ENCODE results near the gene EEF2K.

EEF2K gene

GRCh38 chr16:22204091-22204655 lies 1.9 kb upstream of the EEF2K start:
- TF ChIP-seq CTCF (IDR thresholded peaks at IDR 0.05; ENCODE audit: low read depth, low read length) (no peak), MAX (IDR thresholded peaks at IDR 0.05; ENCODE audit: low read depth, low read length) (no peak), MYC (IDR thresholded peaks at IDR 0.05; ENCODE audit: low read depth, low read length) (no peak), POLR2A (IDR thresholded peaks at IDR 0.05; ENCODE audit: extremely low read depth, insufficient read length) (no peak)
- DNase-seq (ENCODE audit: low read depth) = no peak
- no peak overlapping the region for H3K4me3 ChIP-seq (ENCODE audit: low read depth, low read length)

GRCh38 chr16:22205577-22206012 lies 483 bp upstream of the EEF2K start:
- no peak for DNase-seq (ENCODE audit: low read depth)
- peak overlapping the region; percentile 57 for H3K4me3 ChIP-seq (ENCODE audit: low read depth, low read length)
- TF ChIP-seq CTCF (IDR thresholded peaks at IDR 0.05; ENCODE audit: low read depth, low read length) (no peak), MYC (IDR thresholded peaks at IDR 0.05; ENCODE audit: low read depth, low read length) (no peak), POLR2A (IDR thresholded peaks at IDR 0.05; ENCODE audit: extremely low read depth, insufficient read length) (no peak), MAX (IDR thresholded peaks at IDR 0.05; ENCODE audit: low read depth, low read length) (no peak)

- TF ChIP-seq POLR2A (IDR thresholded peaks at IDR 0.05; ENCODE audit: extremely low read depth, insufficient read length) = no peak
- peak; percentile 86 for DNase-seq (ENCODE audit: low read depth)
- H3K4me3 ChIP-seq (ENCODE audit: low read depth, low read length) = peak overlapping the region; percentile 90
These were observed 1.0 kb downstream of the EEF2K start for GRCh38 chr16:22206842-22207714.

GRCh38 chr16:22207715-22208360 lies 1.8 kb downstream of the EEF2K start:
- H3K4me3 ChIP-seq (ENCODE audit: low read depth, low read length) = peak overlapping the region; percentile 90
- no peak for TF ChIP-seq CTCF (IDR thresholded peaks at IDR 0.05; ENCODE audit: low read depth, low read length)
- no peak for TF ChIP-seq MYC (IDR thresholded peaks at IDR 0.05; ENCODE audit: low read depth, low read length)
- no peak for TF ChIP-seq MAX (IDR thresholded peaks at IDR 0.05; ENCODE audit: low read depth, low read length)
- no peak for TF ChIP-seq POLR2A (IDR thresholded peaks at IDR 0.05; ENCODE audit: extremely low read depth, insufficient read length)
- no peak for DNase-seq (ENCODE audit: low read depth)

GRCh38 chr16:22210285-22210684 lies 4.2 kb downstream of the EEF2K start:
- no peak for DNase-seq (ENCODE audit: low read depth)
- TF ChIP-seq CTCF (IDR thresholded peaks at IDR 0.05; ENCODE audit: low read depth, low read length) = no peak
- TF ChIP-seq MAX (IDR thresholded peaks at IDR 0.05; ENCODE audit: low read depth, low read length) = no peak
- no peak for TF ChIP-seq MYC (IDR thresholded peaks at IDR 0.05; ENCODE audit: low read depth, low read length)
- no peak for TF ChIP-seq POLR2A (IDR thresholded peaks at IDR 0.05; ENCODE audit: extremely low read depth, insufficient read length)
- no peak overlapping the region for H3K4me3 ChIP-seq (ENCODE audit: low read depth, low read length)

GRCh38 chr16:22210854-22211253 lies 4.8 kb downstream of the EEF2K start:
- no peak for DNase-seq (ENCODE audit: low read depth)
- H3K4me3 ChIP-seq (ENCODE audit: low read depth, low read length) = no peak overlapping the region
- TF ChIP-seq CTCF (IDR thresholded peaks at IDR 0.05; ENCODE audit: low read depth, low read length) (no peak), MYC (IDR thresholded peaks at IDR 0.05; ENCODE audit: low read depth, low read length) (no peak), POLR2A (IDR thresholded peaks at IDR 0.05; ENCODE audit: extremely low read depth, insufficient read length) (no peak), MAX (IDR thresholded peaks at IDR 0.05; ENCODE audit: low read depth, low read length) (no peak)

Measured in NB4 (cell line).